HEK293 (cell line): ENCODE results near the gene MPG.

Source experiments
- CTCF ChIA-PET: fragments of 350-600 bp; formaldehyde crosslinking; extraction: SDS; loops from one replicate; lab custom pipeline; 2021; ENCODE audit warnings: antibody characterized with exemption; lab: Yijun Ruan, JAX
- POLR2A ChIA-PET: fragments of 300-600 bp; formaldehyde crosslinking; extraction: SDS; loops from one replicate; lab custom pipeline; 2020; ENCODE audit warnings: antibody characterized with exemption, inconsistent platforms; lab: Yijun Ruan, JAX
- H3K27ac ChIP-seq: fragments of 200-500 bp; sonication (Bioruptor generic); 2 replicates; pipeline ENCODE4 v1.5.1; 2014; ENCODE audit warnings: low read depth, low read length, control low read depth, inconsistent platforms; ENCODE audit errors: extremely low read depth
- H3K36me3 ChIP-seq, 2 experiments: fragments of 200-500 bp in 1 of 2; sonication (Bioruptor generic) in 1 of 2; 1 replicate in 1 of 2; 2 replicates in 1 of 2; pipeline ENCODE4 v1.5.1; 2014 to 2017; ENCODE audit warnings: inconsistent platforms in 2 of 2, low read length in 2 of 2; ENCODE audit not compliant: control insufficient read depth in 2 of 2, insufficient read depth in 1 of 2
- H3K4me1 ChIP-seq: fragments of 200-500 bp; sonication (Bioruptor generic); 2 replicates; pipeline ENCODE4 v1.5.1; 2014; ENCODE audit warnings: mild to moderate bottlenecking, low read length, inconsistent platforms; ENCODE audit not compliant: control insufficient read depth, insufficient read depth
- H3K4me3 ChIP-seq: 2 replicates; pipeline ENCODE4 v1.5.1; 2011; ENCODE audit warnings: low read depth, mild to moderate bottlenecking, control low read depth, low read length, moderate library complexity
- H3K9me3 ChIP-seq: fragments of 200-500 bp; sonication (Bioruptor generic); 2 replicates; pipeline ENCODE4 v1.5.1; 2014; ENCODE audit warnings: low read depth, low read length, inconsistent platforms; ENCODE audit not compliant: control insufficient read depth, insufficient read depth
- GLIS2 ChIP-seq: fragments of 450-650 bp; formaldehyde crosslinking; IDR thresholded peaks from 2 replicates; pipeline ENCODE4 v1.5.1; 2016; ENCODE audit warnings: missing biosample characterization, missing genetic modification characterization
- HOXC10 ChIP-seq: sonication (generic); formaldehyde crosslinking; IDR thresholded peaks from 2 replicates; pipeline ENCODE4 v1.8.1; 2023; ENCODE audit warnings: mild to moderate bottlenecking, missing genetic modification reagents
- KLF1 ChIP-seq: fragments of 450-650 bp; formaldehyde crosslinking; IDR thresholded peaks from 2 replicates; pipeline ENCODE4 v1.5.1; 2016; ENCODE audit warnings: missing biosample characterization, missing genetic modification characterization
- SP3 ChIP-seq: fragments of 450-650 bp; formaldehyde crosslinking; IDR thresholded peaks from 2 replicates; pipeline ENCODE4 v1.5.1; 2016; ENCODE audit warnings: missing biosample characterization, missing genetic modification characterization
- SP7 ChIP-seq: fragments of 450-650 bp; formaldehyde crosslinking; IDR thresholded peaks from 2 replicates; pipeline ENCODE4 v1.5.1; 2016; ENCODE audit warnings: missing biosample characterization, missing genetic modification characterization
- ZBTB7A ChIP-seq: fragments of 450-650 bp; formaldehyde crosslinking; IDR thresholded peaks from 2 replicates; pipeline ENCODE4 v1.5.1; 2016; ENCODE audit warnings: low read depth, missing biosample characterization, missing genetic modification characterization
- ZFHX2 ChIP-seq: fragments of 450-650 bp; formaldehyde crosslinking; conservative IDR thresholded peaks from 2 replicates; pipeline ENCODE4 v1.5.1; 2016; ENCODE audit warnings: missing biosample characterization, missing genetic modification characterization
- ZIC2 ChIP-seq: fragments of 450-650 bp; formaldehyde crosslinking; IDR thresholded peaks from 2 replicates; pipeline ENCODE4 v1.5.1; 2016; ENCODE audit warnings: missing biosample characterization, missing genetic modification characterization
- ZNF114 ChIP-seq: fragments of 450-650 bp; formaldehyde crosslinking; IDR thresholded peaks from 2 replicates; pipeline ENCODE4 v1.5.0; 2017; ENCODE audit warnings: missing biosample characterization, missing genetic modification characterization
- ZNF133 ChIP-seq: fragments of 450-650 bp; formaldehyde crosslinking; IDR thresholded peaks from 2 replicates; pipeline ENCODE4 v1.5.1; 2016; ENCODE audit warnings: missing biosample characterization, missing genetic modification characterization
- ZNF138 ChIP-seq: fragments of 450-650 bp; formaldehyde crosslinking; IDR thresholded peaks from 2 replicates; pipeline ENCODE4 v1.5.1; 2016; ENCODE audit warnings: missing biosample characterization, missing genetic modification characterization, borderline replicate concordance
- ZNF184 ChIP-seq: fragments of 450-650 bp; IDR thresholded peaks from 2 replicates; pipeline ENCODE4 v1.5.1; 2018; ENCODE audit warnings: missing biosample characterization, mild to moderate bottlenecking, missing genetic modification characterization
- ZNF239 ChIP-seq: fragments of 450-650 bp; formaldehyde crosslinking; IDR thresholded peaks from 2 replicates; pipeline ENCODE4 v1.5.1; 2016; ENCODE audit warnings: missing biosample characterization, missing genetic modification characterization
- ZNF248 ChIP-seq: fragments of 450-650 bp; formaldehyde crosslinking; IDR thresholded peaks from 2 replicates; pipeline ENCODE4 v1.5.1; 2017; ENCODE audit warnings: missing biosample characterization, missing genetic modification characterization
- ZNF266 ChIP-seq: fragments of 450-650 bp; formaldehyde crosslinking; IDR thresholded peaks from 2 replicates; pipeline ENCODE4 v1.5.1; 2016; ENCODE audit warnings: missing biosample characterization, missing genetic modification characterization, low read depth
- ZNF311 ChIP-seq: fragments of 450-650 bp; formaldehyde crosslinking; IDR thresholded peaks from 2 replicates; pipeline ENCODE4 v1.5.1; 2017; ENCODE audit warnings: missing biosample characterization, missing genetic modification characterization, borderline replicate concordance
- ZNF391 ChIP-seq: fragments of 450-650 bp; formaldehyde crosslinking; IDR thresholded peaks from 2 replicates; pipeline ENCODE4 v1.5.1; 2016; ENCODE audit warnings: low read depth, missing biosample characterization, missing genetic modification characterization, borderline replicate concordance
- ZNF423 ChIP-seq: fragments of 450-650 bp; formaldehyde crosslinking; IDR thresholded peaks from 2 replicates; pipeline ENCODE4 v1.5.1; 2016; ENCODE audit warnings: missing biosample characterization, missing genetic modification characterization
- ZNF433 ChIP-seq: fragments of 450-650 bp; formaldehyde crosslinking; IDR thresholded peaks from 2 replicates; pipeline ENCODE4 v1.5.1; 2016; ENCODE audit warnings: missing biosample characterization, missing genetic modification characterization, low read depth
- ZNF473 ChIP-seq: fragments of 450-650 bp; formaldehyde crosslinking; IDR thresholded peaks from 2 replicates; pipeline ENCODE4 v1.5.1; 2017; ENCODE audit warnings: missing biosample characterization, missing genetic modification characterization
- ZNF501 ChIP-seq: fragments of 450-650 bp; formaldehyde crosslinking; IDR thresholded peaks from 2 replicates; pipeline ENCODE4 v1.5.1; 2016; ENCODE audit warnings: missing biosample characterization, missing genetic modification characterization
- ZNF521 ChIP-seq: fragments of 450-650 bp; formaldehyde crosslinking; IDR thresholded peaks from 2 replicates; pipeline ENCODE4 v1.5.1; 2017; ENCODE audit warnings: missing biosample characterization, mild to moderate bottlenecking, missing genetic modification characterization
- ZNF548 ChIP-seq: fragments of 450-650 bp; formaldehyde crosslinking; IDR thresholded peaks from 2 replicates; pipeline ENCODE4 v1.5.1; 2016; ENCODE audit warnings: missing biosample characterization, missing genetic modification characterization
- ZNF654 ChIP-seq: fragments of 450-650 bp; formaldehyde crosslinking; IDR thresholded peaks from 2 replicates; pipeline ENCODE4 v1.5.1; 2016; ENCODE audit warnings: low read depth, missing biosample characterization, missing genetic modification characterization
- ZNF677 ChIP-seq: fragments of 450-650 bp; IDR thresholded peaks from 2 replicates; pipeline ENCODE4 v1.5.0; 2018; ENCODE audit warnings: missing biosample characterization, mild to moderate bottlenecking, missing genetic modification characterization, moderate library complexity
- ZNF701 ChIP-seq: fragments of 450-650 bp; formaldehyde crosslinking; IDR thresholded peaks from 2 replicates; pipeline ENCODE4 v1.5.1; 2016; ENCODE audit warnings: missing biosample characterization, missing genetic modification characterization
- ZNF707 ChIP-seq: fragments of 450-650 bp; formaldehyde crosslinking; IDR thresholded peaks from 2 replicates; pipeline ENCODE4 v1.5.1; 2016; ENCODE audit warnings: missing biosample characterization, missing genetic modification characterization
- ZNF776 ChIP-seq: fragments of 450-650 bp; formaldehyde crosslinking; IDR thresholded peaks from 2 replicates; pipeline ENCODE4 v1.5.0; 2017; ENCODE audit warnings: missing biosample characterization, missing genetic modification characterization, borderline replicate concordance
- ZNF785 ChIP-seq: fragments of 450-650 bp; formaldehyde crosslinking; IDR thresholded peaks from 2 replicates; pipeline ENCODE4 v1.5.1; 2016; ENCODE audit warnings: missing biosample characterization, missing genetic modification characterization
- ZNF830 ChIP-seq: fragments of 450-650 bp; IDR thresholded peaks from 2 replicates; pipeline ENCODE4 v1.5.0; 2018; ENCODE audit warnings: missing biosample characterization, missing genetic modification characterization, low read depth, mild to moderate bottlenecking, moderate library complexity
- TF ChIP-seq, protein P1 (sequence below): fragments of 450-650 bp; formaldehyde crosslinking; IDR thresholded peaks from 2 replicates; pipeline ENCODE4 v1.5.1; 2016; ENCODE audit warnings: missing biosample characterization, missing genetic modification characterization
- TF ChIP-seq, protein P2 (sequence below): fragments of 450-650 bp; formaldehyde crosslinking; IDR thresholded peaks from 2 replicates; pipeline ENCODE4 v1.5.1; 2017; ENCODE audit warnings: missing biosample characterization, missing genetic modification characterization
- TF ChIP-seq, protein P3 (sequence below): fragments of 450-650 bp; formaldehyde crosslinking; IDR thresholded peaks from 2 replicates; pipeline ENCODE4 v1.5.1; 2016; ENCODE audit warnings: missing biosample characterization, missing genetic modification characterization
- TF ChIP-seq, protein P4 (sequence below): fragments of 450-650 bp; formaldehyde crosslinking; IDR thresholded peaks from 2 replicates; pipeline ENCODE4 v1.5.1; 2016; ENCODE audit warnings: missing biosample characterization, missing genetic modification characterization

MPG gene

DNA sequence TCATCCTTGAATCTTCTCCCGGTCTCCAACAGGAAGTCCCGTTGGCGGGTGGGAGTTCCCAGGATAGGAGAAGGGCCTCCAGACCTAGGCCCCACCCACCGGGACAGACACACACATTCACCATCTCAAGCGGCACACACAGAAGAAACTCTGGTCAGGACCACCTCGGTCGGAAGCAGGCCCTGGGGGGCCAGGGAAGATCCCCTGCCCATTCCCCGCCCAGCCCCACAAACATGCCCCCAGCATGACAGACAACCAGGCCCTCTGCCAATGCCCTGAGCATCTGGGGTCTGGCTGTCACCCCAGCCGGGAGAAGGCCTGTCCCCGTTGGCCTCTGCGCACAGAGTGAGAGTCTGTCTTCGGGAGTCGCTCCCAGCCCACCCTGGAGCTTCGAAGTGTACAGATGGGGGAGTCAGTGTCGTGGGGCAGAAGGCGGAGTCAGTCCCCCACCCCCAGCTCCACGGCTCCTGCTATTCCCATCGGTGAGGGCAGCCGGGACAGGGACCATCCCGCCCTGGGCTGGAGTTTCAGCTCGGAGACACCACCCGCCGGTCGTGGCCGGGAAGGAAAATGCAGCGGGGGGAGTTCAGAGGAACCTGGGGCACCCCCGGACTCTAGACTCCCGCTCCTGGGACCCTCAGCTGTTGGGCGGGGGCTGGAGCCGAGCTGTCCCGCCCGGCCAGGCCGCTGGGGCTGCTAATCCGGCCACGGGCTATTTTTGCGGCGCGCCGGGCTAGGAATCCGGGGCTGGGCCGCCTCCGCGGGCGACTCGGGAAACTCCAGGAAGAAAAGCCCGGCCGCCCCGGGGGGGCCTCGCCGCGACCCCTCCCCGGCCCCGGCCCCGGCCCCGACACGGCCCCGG lies 6.3 kb upstream of the MPG start:
- no peaks in the 10 kb centered on the region for H3K9me3 ChIP-seq
- H3K27ac ChIP-seq = peak overlapping the region; percentile 47
- H3K4me3 ChIP-seq = peak overlapping the region; percentile 51
- ChIA-PET CTCF (interaction anchor here (0.6 to 4.0 kb wide), 9 partner anchors 20 to 499 kb away, joined by 3 to 55 read pairs (median 3); no protein-coding TSS in a partner anchor), POLR2A (interaction anchor here (0.7 to 3.0 kb wide), 7 partner anchors 12 to 164 kb away, joined by 3 to 17 read pairs (median 4); partner anchors contain the start of genes POLR3K and SNRNP25)
- peaks cover 11% of the 10 kb centered on the region for H3K4me1 ChIP-seq
- no peaks in the 10 kb centered on the region for H3K36me3 ChIP-seq
- peak; percentile 91 for TF ChIP-seq GLIS2 (tag by site-specific recombination)
- TF ChIP-seq ZNF248 (tag by site-specific recombination) = no peak
- no peak for TF ChIP-seq ZNF785 (tag by site-specific recombination)
- TF ChIP-seq ZNF548 (tag by site-specific recombination) = no peak
- no peak for TF ChIP-seq ZNF473
- TF ChIP-seq SP3 (tag by site-specific recombination) = peak; percentile 53
- TF ChIP-seq, protein P1, sequence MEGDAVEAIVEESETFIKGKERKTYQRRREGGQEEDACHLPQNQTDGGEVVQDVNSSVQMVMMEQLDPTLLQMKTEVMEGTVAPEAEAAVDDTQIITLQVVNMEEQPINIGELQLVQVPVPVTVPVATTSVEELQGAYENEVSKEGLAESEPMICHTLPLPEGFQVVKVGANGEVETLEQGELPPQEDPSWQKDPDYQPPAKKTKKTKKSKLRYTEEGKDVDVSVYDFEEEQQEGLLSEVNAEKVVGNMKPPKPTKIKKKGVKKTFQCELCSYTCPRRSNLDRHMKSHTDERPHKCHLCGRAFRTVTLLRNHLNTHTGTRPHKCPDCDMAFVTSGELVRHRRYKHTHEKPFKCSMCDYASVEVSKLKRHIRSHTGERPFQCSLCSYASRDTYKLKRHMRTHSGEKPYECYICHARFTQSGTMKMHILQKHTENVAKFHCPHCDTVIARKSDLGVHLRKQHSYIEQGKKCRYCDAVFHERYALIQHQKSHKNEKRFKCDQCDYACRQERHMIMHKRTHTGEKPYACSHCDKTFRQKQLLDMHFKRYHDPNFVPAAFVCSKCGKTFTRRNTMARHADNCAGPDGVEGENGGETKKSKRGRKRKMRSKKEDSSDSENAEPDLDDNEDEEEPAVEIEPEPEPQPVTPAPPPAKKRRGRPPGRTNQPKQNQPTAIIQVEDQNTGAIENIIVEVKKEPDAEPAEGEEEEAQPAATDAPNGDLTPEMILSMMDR (tag by site-specific recombination) = peak; percentile 25; the same call in 1 of the 2 replicates
- TF ChIP-seq ZNF433 (tag by site-specific recombination) = no peak
- no peak for TF ChIP-seq ZNF239 (tag by site-specific recombination)
- TF ChIP-seq ZIC2 = no peak
- peak; percentile 13; the same call in 1 of the 2 replicates for TF ChIP-seq KLF1 (tag by site-specific recombination)
- TF ChIP-seq ZNF391 (tag by site-specific recombination) = no peak
- no peak for TF ChIP-seq ZNF701 (tag by site-specific recombination)
- TF ChIP-seq, protein P2, sequence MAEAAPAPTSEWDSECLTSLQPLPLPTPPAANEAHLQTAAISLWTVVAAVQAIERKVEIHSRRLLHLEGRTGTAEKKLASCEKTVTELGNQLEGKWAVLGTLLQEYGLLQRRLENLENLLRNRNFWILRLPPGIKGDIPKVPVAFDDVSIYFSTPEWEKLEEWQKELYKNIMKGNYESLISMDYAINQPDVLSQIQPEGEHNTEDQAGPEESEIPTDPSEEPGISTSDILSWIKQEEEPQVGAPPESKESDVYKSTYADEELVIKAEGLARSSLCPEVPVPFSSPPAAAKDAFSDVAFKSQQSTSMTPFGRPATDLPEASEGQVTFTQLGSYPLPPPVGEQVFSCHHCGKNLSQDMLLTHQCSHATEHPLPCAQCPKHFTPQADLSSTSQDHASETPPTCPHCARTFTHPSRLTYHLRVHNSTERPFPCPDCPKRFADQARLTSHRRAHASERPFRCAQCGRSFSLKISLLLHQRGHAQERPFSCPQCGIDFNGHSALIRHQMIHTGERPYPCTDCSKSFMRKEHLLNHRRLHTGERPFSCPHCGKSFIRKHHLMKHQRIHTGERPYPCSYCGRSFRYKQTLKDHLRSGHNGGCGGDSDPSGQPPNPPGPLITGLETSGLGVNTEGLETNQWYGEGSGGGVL (tag by site-specific recombination) = peak; percentile 34; the same call in 1 of the 2 replicates
- TF ChIP-seq, protein P3, sequence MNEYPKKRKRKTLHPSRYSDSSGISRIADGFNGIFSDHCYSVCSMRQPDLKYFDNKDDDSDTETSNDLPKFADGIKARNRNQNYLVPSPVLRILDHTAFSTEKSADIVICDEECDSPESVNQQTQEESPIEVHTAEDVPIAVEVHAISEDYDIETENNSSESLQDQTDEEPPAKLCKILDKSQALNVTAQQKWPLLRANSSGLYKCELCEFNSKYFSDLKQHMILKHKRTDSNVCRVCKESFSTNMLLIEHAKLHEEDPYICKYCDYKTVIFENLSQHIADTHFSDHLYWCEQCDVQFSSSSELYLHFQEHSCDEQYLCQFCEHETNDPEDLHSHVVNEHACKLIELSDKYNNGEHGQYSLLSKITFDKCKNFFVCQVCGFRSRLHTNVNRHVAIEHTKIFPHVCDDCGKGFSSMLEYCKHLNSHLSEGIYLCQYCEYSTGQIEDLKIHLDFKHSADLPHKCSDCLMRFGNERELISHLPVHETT (tag by site-specific recombination) = no peak
- TF ChIP-seq ZBTB7A = peak; percentile 72
- no peak for TF ChIP-seq ZNF677
- TF ChIP-seq ZNF133 (tag by site-specific recombination) = no peak
- no peak for TF ChIP-seq ZNF138 (tag by site-specific recombination)
- TF ChIP-seq ZNF830 (tag by site-specific recombination) = no peak
- TF ChIP-seq, protein P4, sequence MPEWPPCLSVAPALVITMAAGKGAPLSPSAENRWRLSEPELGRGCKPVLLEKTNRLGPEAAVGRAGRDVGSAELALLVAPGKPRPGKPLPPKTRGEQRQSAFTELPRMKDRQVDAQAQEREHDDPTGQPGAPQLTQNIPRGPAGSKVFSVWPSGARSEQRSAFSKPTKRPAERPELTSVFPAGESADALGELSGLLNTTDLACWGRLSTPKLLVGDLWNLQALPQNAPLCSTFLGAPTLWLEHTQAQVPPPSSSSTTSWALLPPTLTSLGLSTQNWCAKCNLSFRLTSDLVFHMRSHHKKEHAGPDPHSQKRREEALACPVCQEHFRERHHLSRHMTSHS = no peak
- no peak for TF ChIP-seq ZNF184
- TF ChIP-seq HOXC10 (CRISPR knock-in tag) = no peak
- no peak for TF ChIP-seq ZNF423 (tag by site-specific recombination)
- TF ChIP-seq ZNF114 = no peak
- no peak for TF ChIP-seq ZNF776 (tag by site-specific recombination)
- TF ChIP-seq ZNF311 = no peak
- no peak for TF ChIP-seq ZNF521 (tag by site-specific recombination)
- no peak for TF ChIP-seq ZNF707 (tag by site-specific recombination)
- no peak for TF ChIP-seq ZNF266 (tag by site-specific recombination)
- TF ChIP-seq ZNF654 (tag by site-specific recombination) = no peak
- TF ChIP-seq ZFHX2 (tag by site-specific recombination) = no peak; the same call in 1 of the 2 replicates
- peak; percentile 45; the same call in 1 of the 2 replicates for TF ChIP-seq SP7
- peak; percentile 48; the same call in 1 of the 2 replicates for TF ChIP-seq ZNF501
